Esophagus (tissue), 2 donors: ENCODE measurements around the gene RAB3GAP2. TPM values are rescaled to one million over a fixed set of nuclear protein-coding genes. Genes with fewer than 3 reads are reported as not detected.
A peak's percentile ranks its signal among the peaks of the same experiment; 100 is the strongest.

Experiments used
- H3K27ac ChIP-seq, 2 donors: one replicate each; pipeline ENCODE4 v1.5.1; 2013; ENCODE audit warnings: low read depth in 2 of 2, mild to moderate bottlenecking in 2 of 2, inconsistent platforms in 1 of 2, low read length in 1 of 2, moderate library complexity in 1 of 2
- H3K27me3 ChIP-seq, 2 donors: one replicate each; pipeline ENCODE4 v1.6.1; 2013; ENCODE audit warnings: low read length in 2 of 2, control low read depth in 1 of 2, mild to moderate bottlenecking in 1 of 2; ENCODE audit not compliant: insufficient read depth in 2 of 2, control insufficient read depth in 1 of 2
- H3K36me3 ChIP-seq, 2 donors: one replicate each; pipeline ENCODE4 v1.6.1; 2013; ENCODE audit warnings: low read length in 1 of 2; ENCODE audit not compliant: control insufficient read depth in 2 of 2, insufficient read depth in 2 of 2
- H3K4me1 ChIP-seq, 2 donors: one replicate each; pipeline ENCODE4 v1.6.1; 2013; ENCODE audit warnings: low read length in 1 of 2; ENCODE audit not compliant: control insufficient read depth in 2 of 2, insufficient read depth in 2 of 2
- H3K4me3 ChIP-seq, 2 donors: one replicate each; pipeline ENCODE4 v1.5.1; 2013; ENCODE audit warnings: low read length in 2 of 2, mild to moderate bottlenecking in 2 of 2, low read depth in 1 of 2, moderate library complexity in 1 of 2
- H3K9me3 ChIP-seq, 2 donors: one replicate each; pipeline ENCODE4 v1.6.1; 2013; ENCODE audit warnings: mild to moderate bottlenecking in 2 of 2, low read depth in 1 of 2, low read length in 1 of 2, moderate library complexity in 1 of 2; ENCODE audit not compliant: control insufficient read depth in 2 of 2, insufficient read depth in 1 of 2
- WGBS, 2 donors: extraction: QIAGEN DNeasy Blood & Tissue Kit; methylation state at CpG; one replicate each; pipeline ENCODE4 v1.1.7; 2013; 5-methylcytosine and 5-hydroxymethylcytosine counted together
- polyA plus RNA-seq, 2 donors: library from polyadenylated mRNA; stranded (reverse); fragments of 200-250 nt; gene quantifications; one replicate each; pipeline ENCODE4 v1.2.3, GENCODE V29; 2013
- donor health status: healthy with polysubstance abuse.
- donor health status: Bipolar disorder and iron deficiency.

The RAB3GAP2 gene
- polyA plus RNA-seq, 2 donors, result 5.7 to 6.1 TPM

DNA sequence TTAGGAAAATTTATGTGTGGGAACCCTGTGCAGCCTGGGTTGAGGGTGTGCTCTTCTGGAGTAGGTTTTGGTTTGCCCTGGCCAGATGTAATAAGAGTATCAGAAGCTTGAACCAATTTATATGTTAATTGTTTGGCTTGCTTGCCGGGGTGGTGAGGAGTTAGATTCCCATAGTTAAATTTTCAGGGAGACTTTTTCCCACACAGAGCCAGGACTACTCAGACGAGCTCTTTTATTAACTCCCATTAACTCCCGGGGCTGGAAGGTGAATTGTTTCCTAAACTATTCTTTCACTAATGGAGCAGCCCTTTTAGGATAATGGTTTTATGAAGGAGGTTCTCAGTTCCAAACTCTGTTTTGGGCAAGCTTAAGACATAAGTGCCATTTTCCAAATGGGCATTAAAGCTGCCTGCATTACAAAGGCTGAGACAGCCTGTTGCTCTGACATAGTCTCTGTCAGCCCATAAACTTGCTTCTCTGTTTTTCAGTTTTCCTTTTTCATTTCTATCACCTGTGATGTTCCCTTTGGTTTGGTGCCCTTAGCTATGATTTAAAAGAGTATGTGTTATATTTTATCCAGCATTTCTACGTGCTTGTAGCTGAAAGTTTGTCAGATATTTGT, 18.0 kb upstream of the RAB3GAP2 start:
- no peak overlapping the region for H3K27ac ChIP-seq
- WGBS, 2 donors, result 52 to 61% methylated on average over 4 of the region's 4 CpGs
- H3K9me3 ChIP-seq, result no peaks in the 10 kb centered on the region
- no peak overlapping the region for H3K4me3 ChIP-seq
- no peaks in the 10 kb centered on the region for H3K4me1 ChIP-seq
- no peaks in the 10 kb centered on the region for H3K27me3 ChIP-seq
- H3K36me3 ChIP-seq, result no peaks in the 10 kb centered on the region

DNA sequence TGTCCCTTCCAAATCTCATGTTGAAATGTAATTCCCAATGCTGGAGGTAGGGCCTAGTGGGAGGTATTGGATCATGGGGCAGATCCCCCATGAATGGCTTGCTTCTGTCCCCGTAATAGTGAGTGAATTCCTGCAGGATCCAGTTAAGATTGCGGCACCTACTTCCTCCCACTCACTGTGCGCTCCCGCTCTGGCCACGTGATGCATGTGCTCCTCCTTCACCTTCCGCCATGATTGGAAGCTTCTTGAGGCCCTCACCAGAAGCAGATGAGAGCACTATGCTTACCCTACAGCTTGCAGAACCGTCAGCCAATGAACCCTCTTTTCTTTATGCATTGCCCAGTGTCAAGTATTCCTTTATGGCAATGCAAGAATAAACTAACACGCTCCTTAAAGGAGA, 14.9 kb upstream of the RAB3GAP2 start:
- Histone ChIP-seq H3K4me1 (no peaks in the 10 kb centered on the region), H3K4me3 (no peak overlapping the region), H3K27me3 (no peaks in the 10 kb centered on the region), H3K36me3 (no peaks in the 10 kb centered on the region), H3K9me3 (no peaks in the 10 kb centered on the region), H3K27ac (no peak overlapping the region)
- WGBS, 2 donors, result 92 to 95% methylated on average over 8 of the region's 8 CpGs

DNA sequence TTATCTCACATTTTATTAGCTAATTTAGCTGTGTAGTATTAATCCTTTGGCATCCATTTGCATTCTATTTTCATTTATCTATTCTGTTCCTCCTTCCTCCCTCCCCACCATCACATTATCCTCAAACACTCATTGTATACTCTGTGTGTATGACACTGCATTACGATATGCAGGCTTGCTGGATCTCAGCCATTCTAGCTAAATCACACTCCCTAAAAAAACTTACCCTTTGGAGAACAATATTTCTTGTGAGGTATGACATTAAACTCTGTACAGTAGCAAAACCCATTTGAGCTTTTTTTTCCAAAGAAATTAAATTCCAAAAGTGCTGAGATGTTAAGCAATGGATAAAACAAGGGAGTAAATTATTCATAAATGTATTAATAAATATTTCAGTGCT, 11.4 kb upstream of the RAB3GAP2 start:
- no peaks in the 10 kb centered on the region for H3K36me3 ChIP-seq
- no peaks in the 10 kb centered on the region for H3K9me3 ChIP-seq
- H3K27me3 ChIP-seq, result no peaks in the 10 kb centered on the region
- WGBS, 2 donors, result 44 to 49% methylated on average over 1 of the region's 1 CpG
- H3K4me1 ChIP-seq, result no peaks in the 10 kb centered on the region
- H3K4me3 ChIP-seq, result no peak overlapping the region
- H3K27ac ChIP-seq, result no peak overlapping the region

GRCh38 chr1:220281159-220281574, 8.9 kb upstream of the RAB3GAP2 start:
- no peaks in the 10 kb centered on the region for H3K9me3 ChIP-seq
- no peaks in the 10 kb centered on the region for H3K4me1 ChIP-seq
- H3K27ac ChIP-seq, result no peak overlapping the region
- no peaks in the 10 kb centered on the region for H3K27me3 ChIP-seq
- no peaks in the 10 kb centered on the region for H3K36me3 ChIP-seq
- H3K4me3 ChIP-seq, result no peak overlapping the region
- WGBS, 2 donors, result 92 to 95% methylated on average over 2 of the region's 2 CpGs

GRCh38 chr1:220280249-220280648, 8.0 kb upstream of the RAB3GAP2 start:
- no peak overlapping the region for H3K27ac ChIP-seq
- 88 to 92% methylated on average over 3 of the region's 3 CpGs for WGBS, 2 donors
- no peaks in the 10 kb centered on the region for H3K36me3 ChIP-seq
- H3K4me3 ChIP-seq, result no peak overlapping the region
- no peaks in the 10 kb centered on the region for H3K9me3 ChIP-seq
- H3K27me3 ChIP-seq, result no peaks in the 10 kb centered on the region
- H3K4me1 ChIP-seq, result no peaks in the 10 kb centered on the region

DNA sequence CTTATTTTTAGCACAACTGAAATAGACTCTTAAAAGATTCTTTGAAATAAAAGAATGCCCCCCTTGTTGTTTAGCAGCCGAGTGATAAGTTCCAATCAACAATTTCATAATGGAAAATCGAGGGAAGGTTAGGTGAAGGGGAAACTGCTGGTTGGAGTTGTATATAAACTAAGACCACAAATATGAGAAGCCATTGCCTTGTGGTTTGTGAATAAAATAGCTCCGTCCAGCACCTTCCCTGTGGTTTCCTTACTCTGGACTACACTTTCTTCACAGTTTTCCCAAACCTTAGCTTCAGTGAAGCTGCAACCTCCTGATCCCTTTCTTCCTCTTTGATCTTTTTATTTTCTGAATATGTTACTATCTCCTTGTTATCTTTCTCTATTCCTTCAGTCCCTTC, 6.7 kb upstream of the RAB3GAP2 start:
- Histone ChIP-seq H3K27ac (no peak overlapping the region), H3K27me3 (no peaks in the 10 kb centered on the region), H3K4me3 (no peak overlapping the region), H3K9me3 (no peaks in the 10 kb centered on the region), H3K4me1 (no peaks in the 10 kb centered on the region), H3K36me3 (no peaks in the 10 kb centered on the region)
- 58 to 67% methylated on average over 3 of the region's 3 CpGs for WGBS, 2 donors

- H3K4me3 ChIP-seq, result no peak overlapping the region
- no peak overlapping the region for H3K27ac ChIP-seq
- H3K9me3 ChIP-seq, result no peaks in the 10 kb centered on the region
- no peaks in the 10 kb centered on the region for H3K27me3 ChIP-seq
- 85 to 95% methylated on average over 6 of the region's 6 CpGs for WGBS, 2 donors
- no peaks in the 10 kb centered on the region for H3K36me3 ChIP-seq
- no peaks in the 10 kb centered on the region for H3K4me1 ChIP-seq
Measured at GRCh38 chr1:220275430-220275829, 3.2 kb upstream of the RAB3GAP2 start.

GRCh38 chr1:220274251-220274855, 2.1 kb upstream of the RAB3GAP2 start:
- Histone ChIP-seq H3K27ac (no peak overlapping the region), H3K36me3 (no peaks in the 10 kb centered on the region), H3K27me3 (no peaks in the 10 kb centered on the region), H3K4me1 (no peaks in the 10 kb centered on the region), H3K4me3 (no peak overlapping the region), H3K9me3 (no peaks in the 10 kb centered on the region)
- WGBS, 2 donors, result 83 to 92% methylated on average over 2 of the region's 2 CpGs

- Histone ChIP-seq H3K4me3 (peak overlapping the region; percentile 88 to 94), H3K36me3 (no peaks in the 10 kb centered on the region), H3K27ac (peak overlapping the region; percentile 95 to 97), H3K4me1 (no peaks in the 10 kb centered on the region), H3K27me3 (no peaks in the 10 kb centered on the region), H3K9me3 (no peaks in the 10 kb centered on the region)
- WGBS, 2 donors, result 2 to 4% methylated on average over 5 of the region's 5 CpGs
Measured at GRCh38 chr1:220272841-220273090, 513 bp upstream of the RAB3GAP2 start.

DNA sequence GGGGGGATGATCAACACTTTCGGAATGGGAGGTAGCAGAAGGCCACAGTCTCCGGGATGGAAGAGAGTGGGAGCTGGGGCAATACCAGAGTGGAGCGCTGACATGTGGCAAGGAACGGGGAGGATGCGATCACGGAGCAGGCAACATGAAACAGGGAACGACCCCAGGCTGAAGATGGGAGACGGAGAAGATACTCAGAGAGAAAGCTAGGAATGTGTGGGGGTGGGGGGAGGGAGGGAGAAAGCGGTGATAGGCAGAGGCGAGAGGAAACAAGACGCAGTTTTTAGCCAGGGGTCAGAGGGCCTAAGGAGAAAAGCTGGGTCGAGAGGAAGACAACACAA, 577 bp downstream of the RAB3GAP2 start:
- no peaks in the 10 kb centered on the region for H3K9me3 ChIP-seq
- H3K27me3 ChIP-seq, result no peaks in the 10 kb centered on the region
- H3K36me3 ChIP-seq, result peaks cover 0 to 2% of the 10 kb centered on the region in 2 donors
- WGBS, 2 donors, result 0 to 1% methylated on average over 12 of the region's 12 CpGs
- H3K4me3 ChIP-seq, result peak overlapping the region; percentile 88 to 94
- H3K4me1 ChIP-seq, result no peaks in the 10 kb centered on the region
- peak overlapping the region; percentile 95 to 97 for H3K27ac ChIP-seq
